ENCODE results near the gene APC2.
"Not testable (repeated sequence)": the region's sequence is repeated elsewhere in the genome, so short reads cannot be mapped to it uniquely, and the experiment has no call there.

APC2 gene

DNA sequence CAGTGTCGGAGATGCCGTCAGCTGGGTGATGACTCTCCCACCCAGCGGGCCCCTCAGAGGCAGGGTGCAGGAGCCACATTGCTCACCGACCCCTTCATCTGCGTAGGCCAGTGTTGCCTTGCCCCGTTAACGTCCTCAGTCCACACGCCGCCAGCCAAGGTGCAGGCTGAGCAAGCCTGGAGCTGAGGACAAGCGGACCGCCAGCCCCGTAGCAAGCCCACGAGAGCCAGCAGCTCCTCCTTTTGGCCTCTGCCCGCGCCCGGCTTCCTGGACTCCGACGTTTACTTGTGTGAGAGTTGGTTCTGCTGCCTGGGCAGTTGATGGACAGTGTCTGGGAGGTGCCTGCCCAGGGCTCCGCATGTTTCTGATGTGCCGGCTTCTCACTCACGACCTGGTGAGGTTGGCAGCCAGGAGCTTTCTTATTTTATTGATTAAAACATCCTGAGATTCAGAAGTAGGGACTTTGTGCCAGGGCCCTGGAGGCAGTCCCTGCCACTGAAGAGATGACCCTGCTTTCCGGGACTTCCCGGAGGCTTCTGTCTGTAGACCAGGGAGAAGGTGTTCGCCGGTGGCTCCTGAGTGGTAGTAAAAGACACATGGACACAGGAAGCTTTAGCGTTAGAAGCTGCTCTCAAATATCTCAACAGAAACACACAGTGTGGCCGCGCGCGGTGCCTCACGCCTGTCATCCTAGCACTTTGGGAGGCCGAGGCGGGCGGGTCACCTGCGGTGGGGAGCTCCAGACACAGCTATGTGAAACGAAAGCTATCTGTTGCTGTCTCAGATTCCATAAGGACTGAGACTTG, 36.7 kb upstream of the APC2 start:
- DNase-seq (ENCODE audit: low spot score), result no peak

DNA sequence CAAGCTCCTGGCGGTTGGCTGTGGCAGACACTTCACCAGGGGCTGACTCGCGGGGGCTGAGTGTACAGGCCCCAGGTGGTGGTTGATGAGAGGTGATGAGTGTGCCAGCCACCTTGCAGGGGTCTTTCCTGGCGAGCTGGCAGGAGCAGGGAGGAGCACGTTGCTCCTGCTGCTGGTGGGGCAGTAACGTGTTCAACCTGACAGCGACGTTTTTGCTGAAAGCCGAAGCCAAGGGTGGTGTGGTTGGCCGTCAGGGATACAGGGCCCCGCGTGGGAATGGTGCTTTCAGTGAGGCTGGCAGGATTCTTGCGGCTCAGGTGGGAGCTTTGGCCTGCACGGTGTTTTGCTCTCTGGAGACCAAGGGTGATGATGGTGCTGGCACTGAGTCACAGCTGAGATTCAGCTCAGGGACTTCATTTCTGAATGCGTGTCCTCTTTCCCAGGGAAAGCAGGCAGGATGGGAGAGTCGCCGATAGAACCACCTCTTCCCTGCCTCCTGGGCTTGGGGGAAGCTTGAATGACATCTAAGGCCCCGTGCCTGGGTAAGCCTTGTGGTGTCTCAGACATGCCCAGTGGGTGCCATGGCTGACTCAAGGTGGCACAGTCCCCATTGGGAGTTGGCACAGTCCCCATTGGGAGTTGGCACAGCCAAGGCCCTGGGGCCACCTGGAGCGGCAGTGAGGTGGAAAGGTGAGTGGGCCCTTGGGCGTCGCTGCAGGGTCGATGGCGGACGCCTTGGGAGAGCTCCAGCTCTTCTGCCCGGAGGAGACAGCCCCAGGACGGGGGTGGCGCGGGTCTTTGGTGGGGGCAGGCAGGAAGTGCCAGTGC, 33.7 kb upstream of the APC2 start:
- peak; percentile 83 for DNase-seq (ENCODE audit: low spot score)

DNA sequence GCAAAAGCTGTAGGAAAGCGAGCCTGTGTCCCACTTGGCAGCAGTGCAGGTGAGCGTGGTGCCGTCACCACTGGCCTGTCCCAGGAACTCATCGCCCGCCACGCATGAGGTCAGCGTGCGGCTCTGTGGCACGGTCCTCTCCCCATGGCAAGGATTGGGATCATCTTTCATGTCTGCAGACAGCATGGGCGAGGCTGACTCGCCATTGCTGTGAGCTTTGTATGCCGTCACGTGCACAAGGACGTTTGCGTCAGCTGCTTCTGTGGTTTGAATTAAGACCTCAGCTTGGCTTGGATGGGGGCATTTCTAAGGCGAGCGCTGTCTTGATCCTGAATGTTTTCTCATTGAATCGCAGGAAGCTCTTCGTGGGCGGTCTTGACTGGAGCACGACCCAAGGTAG, 32.8 kb upstream of the APC2 start:
- peak; percentile 30 for DNase-seq (ENCODE audit: low spot score)

DNA sequence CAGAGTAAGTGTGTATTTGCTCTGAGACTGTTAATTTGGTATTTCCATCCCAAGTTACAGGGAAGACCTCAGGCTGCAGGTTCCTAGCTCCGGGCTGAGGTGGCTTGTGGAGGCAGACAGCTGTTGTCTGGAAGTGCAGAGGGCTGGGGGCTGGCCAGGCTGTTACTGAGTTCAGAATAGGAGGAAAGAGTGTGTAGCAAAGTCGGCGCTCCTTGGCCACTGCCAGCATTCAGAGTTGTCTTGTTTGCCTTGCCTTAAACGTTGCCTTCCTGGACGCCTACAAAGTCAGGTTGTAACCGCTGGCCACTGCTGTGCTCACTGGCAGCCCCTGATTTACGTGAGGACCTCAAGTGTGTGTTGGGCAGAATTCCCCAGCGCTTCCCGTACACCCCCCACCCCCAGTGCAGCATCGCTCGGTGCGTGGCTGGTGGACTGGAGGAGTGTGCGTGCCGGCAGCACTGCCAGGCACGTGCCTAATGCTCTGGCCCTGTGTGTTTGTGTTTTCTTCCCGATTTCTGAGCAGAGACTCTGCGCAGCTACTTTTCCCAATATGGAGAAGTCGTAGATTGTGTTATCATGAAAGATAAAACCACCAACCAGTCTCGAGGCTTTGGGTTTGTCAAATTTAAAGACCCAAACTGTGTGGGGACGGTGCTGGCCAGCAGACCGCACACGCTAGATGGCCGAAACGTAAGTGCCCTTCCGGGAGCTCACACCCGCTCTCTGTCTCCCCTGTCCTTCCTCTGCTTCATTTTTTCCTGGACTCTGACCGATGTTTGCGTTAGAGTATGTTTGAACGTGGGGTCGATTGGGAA, 32.0 kb upstream of the APC2 start:
- no peak for DNase-seq (ENCODE audit: low spot score)

DNA sequence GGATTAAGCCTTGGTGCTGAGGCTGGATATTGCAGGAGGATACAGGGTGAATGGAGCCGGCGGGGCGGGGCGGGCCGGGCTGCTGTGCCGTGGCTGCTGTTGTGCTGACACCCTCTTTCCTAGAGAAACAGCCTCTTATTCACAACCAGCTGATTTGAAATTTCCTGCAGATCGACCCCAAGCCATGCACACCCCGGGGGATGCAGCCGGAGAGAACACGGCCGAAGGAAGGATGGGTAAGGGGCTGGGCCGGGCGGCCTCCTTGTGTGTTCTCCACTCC, 31.5 kb upstream of the APC2 start:
- DNase-seq (ENCODE audit: low spot score), result no peak

DNA sequence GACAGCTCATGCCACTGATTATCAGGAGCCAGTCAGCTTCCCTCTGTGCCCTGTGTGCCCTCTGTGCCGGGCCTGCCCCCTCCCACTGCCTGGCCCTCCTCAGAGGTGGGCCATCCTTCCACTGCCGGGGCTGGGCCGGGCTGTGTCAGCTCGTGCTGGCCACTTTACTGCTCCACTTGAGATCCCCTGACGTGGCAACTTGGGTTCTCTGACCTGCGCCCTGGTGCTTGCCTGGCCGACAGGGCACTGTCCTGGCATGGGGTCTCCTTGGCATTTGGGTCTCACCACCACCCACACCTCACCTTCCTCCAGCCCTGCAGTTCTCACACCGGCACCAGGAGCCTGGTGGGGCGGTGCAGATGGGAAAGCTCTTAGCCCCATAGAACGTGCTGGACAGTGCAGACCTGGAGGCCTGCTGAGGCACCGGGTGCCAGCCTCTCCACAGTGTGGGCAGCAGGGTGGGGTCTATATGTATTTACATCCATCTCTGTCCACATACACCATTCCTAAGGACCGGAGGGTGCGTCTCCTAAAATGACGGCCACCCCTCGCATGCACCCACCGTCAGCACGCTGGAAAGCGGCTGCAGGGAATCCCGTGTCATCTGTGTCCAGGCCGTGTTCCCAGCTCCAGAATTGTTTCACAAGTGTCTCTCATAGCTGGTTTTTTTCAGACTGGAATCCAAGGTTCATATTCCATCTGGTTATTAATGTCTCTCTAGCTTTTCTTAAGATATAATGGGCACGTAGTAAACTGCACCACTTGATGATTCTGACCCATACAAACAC, 30.8 kb upstream of the APC2 start:
- no peak for DNase-seq (ENCODE audit: low spot score)

DNA sequence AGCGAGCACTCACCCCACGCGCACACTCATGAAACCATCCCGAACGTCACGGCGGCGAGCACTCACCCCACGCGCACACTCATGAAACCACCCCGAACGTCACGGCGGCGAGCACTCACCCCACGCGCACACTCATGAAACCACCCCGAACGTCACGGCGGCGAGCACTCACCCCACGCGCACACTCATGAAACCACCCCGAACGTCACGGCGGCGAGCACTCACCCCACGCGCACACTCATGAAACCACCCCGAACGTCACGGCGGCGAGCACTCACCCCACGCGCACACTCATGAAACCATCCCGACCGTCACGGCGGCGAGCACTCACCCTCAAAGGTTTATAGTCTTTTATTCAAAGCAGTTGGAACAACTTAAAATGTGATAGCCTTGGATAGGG, 29.8 kb upstream of the APC2 start:
- DNase-seq (ENCODE audit: low spot score), result not testable (repeated sequence)

DNA sequence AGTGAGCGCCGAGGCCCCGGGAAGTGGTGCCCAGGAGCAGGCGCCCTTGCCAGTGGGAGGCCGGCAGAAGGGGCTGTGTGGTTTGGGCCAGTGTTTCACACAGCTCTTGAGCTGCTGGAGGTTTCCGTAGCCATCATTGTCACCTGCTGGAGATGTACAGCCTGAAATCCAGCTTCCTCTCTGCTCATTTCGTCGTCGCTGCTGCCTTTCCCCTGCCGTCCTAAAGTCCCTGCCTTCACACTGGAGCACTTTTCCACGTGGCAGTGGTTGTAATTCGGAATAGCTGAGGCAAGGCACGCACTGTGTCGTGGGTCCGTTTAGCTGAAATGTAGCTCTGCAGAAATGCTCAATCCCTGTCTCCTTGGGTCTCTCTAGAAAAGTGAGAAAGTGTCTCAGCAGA, 29.3 kb upstream of the APC2 start:
- no peak for DNase-seq (ENCODE audit: low spot score)

DNA sequence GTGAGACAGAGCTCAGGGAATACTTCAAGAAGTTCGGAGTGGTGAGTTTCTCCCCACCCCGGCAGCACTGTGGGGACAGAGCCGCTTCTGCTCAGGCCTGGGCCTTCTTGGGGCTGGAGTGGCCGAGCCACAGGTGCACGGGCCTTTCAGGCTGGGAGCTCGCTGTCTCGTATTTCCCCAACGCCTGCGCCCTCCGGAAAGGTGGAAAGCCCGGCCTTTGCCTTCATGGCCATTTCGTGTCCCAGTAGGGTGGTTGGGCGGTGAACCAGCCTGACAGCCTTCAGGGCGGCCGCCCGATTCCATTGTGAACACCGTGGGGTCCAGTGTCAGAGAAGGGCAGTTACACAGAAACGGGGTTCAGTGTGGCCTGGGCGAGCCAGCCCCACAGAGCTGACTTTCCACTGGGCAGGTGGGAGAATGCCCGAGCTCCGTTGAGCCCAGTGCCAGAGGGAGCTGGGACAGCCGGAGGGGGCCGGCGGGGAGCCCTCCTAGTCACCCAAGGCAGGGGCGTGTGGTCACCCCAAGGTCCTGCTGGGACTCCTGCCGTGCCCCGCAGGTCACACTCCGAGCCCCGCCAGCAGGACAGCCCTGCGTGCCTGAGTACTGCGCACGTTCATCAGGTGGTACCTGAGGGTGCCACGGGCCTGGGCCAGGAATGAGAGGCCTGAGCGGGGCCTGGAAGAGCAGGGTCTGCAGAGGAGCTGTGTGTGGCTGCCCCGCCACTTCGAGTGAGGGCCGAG, 28.5 kb upstream of the APC2 start:
- DNase-seq (ENCODE audit: low spot score), result no peak

DNA sequence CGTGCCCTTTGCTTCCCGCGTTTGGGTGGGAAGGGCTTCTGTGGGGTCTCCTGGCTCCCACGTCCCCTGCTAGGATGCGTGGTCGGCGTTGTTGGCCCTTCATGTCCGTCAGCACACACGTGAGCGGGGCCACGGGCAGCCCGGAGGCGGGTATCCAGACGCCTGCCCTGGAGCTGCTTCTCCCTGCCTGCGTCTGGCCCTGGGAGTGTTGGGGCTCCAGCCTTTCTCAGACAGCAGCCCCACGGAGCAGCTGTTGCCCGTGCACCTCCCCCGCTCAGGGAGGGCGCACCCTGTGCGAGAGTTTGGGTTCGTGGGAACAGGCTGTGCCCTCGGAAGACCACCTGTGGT, 28.0 kb upstream of the APC2 start:
- DNase-seq (ENCODE audit: low spot score), result no peak

DNA sequence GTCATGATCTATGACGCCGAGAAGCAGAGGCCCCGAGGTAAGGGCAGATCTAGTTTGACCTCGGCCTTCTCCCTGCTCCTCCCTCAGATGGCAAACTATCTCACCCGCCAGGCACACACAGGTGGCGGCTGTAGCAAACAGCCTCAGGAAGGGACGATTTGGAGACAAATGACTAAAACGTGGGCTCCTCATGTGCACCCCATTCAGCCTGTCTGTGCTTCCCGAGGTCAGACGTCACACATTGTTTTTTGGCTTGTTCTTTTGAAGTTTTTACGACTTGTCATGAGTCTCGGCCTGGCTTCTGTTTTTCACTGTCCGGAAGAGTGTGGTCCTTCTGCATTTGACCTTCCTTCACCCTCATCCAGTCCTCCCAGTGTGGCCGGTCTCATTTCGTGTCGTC, 27.6 kb upstream of the APC2 start:
- no peak for DNase-seq (ENCODE audit: low spot score)

DNA sequence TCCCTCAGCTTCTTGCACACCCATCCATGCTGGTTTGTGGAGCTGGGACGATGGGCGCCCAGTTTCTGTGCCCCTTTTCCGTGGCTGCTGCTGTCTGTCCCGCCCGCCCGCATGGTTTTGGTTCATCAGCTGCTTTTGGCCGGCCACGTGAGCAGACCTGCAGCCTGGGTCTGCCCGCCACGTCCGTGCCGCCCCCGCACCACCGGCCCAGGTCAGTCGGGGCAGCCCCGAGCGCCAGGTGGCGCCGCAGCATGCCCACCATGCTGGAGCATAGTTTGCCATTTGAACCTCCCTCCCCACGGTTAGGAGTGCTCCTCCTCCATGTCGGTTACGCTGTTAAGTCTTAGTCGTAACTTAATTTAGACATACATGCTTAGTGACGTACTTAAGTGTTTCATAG, 27.0 kb upstream of the APC2 start:
- no peak for DNase-seq (ENCODE audit: low spot score)

DNA sequence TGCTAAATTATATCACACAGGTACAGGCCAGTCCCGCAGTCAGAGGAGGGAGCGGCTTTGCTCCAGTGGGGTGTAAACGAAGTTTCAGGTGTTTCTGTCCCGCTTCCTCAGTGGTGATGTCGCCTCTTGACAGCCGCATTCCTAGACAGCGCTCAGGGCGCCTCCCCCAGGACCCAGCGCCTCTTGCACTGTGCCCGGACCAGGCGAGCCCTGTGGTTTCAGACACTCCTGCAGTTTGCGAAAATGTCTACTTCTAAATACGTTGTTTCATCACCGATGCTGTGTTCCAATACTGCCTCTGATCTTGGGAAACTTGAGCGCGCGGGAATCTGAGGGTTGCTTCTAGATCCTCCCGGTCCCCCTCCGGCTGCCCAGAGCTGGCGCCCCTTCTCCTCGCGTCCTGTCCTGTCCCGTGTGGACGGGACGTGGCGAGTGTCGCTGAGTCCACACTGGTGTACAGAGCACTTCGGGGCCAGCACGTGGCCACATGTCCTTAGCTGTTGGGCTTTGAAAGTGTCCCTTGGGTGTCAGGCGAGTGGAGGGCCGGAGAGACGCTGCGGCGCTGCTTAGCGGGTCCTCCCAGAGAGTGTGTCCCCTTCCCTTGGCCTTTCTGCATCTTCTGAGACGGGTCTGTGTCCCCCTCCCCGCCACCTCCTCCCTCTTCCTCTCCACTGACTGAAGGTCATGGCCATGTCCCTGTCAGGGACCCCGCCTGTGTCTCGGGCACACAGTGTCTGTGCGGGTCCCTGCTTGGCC, 26.3 kb upstream of the APC2 start:
- no peak for DNase-seq (ENCODE audit: low spot score)

DNA sequence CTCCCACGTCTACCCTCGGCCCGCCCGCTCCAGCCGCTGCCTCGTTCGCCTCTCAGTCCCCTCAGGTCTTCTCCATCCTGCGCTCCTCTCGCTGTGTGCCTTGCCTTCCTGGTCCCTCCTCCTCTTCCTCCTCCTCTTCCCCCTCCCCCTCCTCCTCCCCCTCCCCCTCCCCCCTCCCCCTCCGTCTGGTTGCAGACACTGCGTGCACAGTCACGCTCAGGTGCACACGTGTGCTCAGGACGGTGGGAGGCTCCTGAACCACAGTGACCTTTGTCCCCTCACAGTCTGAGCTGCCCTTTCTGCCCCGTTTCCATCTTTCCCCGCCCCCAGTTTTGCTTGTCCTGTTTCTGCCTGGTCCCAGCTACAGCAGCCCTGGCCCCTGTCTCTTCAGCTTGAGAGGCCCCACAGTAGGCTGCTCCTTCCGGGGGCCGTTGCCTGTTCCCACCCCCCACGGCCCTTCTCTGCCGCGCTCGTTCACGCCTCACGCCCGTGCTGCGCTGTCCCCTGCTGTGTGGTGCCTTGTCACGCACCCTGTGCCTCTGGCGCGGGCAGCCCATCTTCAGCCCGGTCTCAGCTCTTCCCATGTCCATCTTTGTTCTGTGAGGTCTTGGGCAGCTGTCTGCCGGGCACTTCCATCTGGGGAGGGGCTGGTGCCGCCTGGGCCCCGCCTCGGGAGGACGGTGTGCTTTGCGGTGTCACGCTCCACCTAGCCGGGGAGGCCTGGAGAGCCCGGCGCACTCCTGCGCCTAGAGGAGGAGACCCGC, 25.5 kb upstream of the APC2 start:
- no peak for DNase-seq (ENCODE audit: low spot score)

DNA sequence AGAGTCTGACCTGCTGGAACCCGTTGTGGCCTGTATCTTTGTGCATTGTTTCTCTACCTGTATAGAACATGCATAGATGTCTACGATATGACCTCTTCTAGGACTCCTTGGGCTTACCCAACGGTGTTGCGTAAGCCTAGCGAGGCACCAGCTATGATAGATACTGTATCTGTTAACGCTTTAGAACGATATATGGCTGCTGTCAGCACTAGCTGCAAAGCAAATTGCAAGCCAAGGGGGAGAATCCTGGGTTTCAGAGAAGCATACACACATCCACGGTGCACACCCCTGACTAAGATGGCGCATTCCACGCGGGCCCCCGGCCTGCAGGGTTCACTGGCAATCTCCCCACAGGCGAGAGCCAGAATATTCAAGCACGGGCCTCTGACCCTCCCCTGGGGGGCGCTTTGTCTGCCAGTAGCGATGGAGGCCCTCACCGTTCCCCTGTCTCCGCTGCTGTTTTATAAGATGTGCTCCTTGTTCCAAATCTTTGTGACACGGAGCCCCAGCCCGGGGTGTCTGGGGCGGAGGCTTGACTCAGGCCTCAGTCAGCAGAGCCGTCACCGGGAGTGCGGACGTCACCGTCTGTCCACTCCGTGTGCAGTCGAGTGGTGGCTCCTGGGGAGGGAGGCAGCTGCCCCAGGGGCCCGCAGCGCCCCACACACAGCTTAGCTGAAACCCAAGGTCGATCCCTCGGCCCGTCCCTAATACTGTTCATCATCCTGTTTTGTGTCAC, 24.7 kb upstream of the APC2 start:
- DNase-seq (ENCODE audit: low spot score), result no peak

DNA sequence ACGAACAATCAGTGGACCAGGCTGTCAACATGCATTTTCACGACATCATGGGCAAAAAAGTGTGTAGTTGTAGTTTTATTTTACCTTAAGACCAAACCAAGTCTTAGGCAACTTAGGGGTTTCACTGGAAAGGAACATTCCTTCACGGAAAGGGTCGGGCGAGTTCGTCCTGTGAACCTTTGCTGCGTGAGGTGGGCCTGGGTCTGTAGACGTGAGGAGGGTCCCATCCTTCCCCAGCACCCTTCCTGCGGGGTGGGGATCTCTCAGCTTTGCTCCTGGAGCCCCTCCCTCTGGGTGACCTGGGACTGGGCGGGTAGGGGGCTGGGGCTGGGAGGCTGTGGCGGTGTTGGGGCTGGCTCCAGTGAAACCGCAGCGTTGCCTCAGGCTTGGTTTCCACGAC, 24.0 kb upstream of the APC2 start:
- no peak for DNase-seq (ENCODE audit: low spot score)

DNA sequence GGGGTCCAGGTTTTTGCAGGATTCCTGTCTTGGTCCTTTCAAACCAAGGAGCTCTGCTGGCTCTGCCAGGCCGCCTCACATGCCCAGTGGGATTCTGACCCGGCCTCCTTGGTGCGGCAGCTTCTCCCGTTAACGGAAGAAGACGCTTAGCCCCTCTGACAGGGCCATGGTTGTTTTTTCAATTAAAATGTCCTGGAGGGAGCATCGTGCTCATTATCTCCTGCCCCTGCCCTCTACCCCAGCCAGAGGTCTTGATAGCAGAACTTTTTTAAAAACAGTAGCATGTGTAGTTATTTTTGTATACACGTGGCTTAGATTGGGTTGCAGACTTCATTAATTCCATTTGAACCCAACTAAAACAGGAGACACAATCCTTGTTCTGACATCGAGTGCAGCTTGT, 23.2 kb upstream of the APC2 start:
- DNase-seq (ENCODE audit: low spot score), result no peak

DNA sequence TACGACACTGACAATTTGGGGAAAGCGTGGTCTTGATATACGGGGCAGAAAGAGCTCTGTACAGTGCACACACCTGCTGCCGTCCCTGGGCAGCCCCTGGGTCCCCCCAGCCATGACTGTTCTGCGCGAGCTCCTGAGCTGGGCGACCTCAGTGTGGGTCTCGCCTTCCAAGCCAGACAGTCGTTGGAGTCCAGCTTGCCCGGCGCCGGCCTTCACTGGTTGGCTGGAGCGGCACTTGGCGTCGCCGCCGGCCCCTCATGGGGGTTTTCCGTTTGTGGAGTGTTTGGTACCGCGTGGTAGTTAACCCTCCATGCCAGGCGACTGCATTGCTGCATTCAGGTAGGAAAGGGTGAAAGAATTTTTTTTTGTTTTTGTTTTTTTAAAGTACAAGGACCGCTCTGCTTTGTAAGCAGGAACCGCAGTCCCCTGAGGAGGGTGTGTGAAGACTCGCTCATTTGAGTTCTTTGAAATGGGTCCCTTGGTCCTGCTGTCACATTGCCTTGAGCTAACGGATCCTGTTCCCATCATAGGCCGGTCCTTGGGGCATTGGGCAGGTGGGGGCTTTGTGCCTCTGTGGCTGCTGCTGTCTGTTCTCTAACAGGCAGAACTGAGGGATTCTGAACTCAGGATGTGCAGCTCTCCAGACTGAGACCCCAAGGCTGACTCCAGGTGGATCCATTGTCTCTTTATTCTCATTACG, 22.6 kb upstream of the APC2 start:
- DNase-seq (ENCODE audit: low spot score), result no peak
